ENCODE data around the gene GFOD1.
"Not testable (repeated sequence)": the region's sequence is repeated elsewhere in the genome, so short reads cannot be mapped to it uniquely, and the experiment has no call there.

The GFOD1 gene

DNA sequence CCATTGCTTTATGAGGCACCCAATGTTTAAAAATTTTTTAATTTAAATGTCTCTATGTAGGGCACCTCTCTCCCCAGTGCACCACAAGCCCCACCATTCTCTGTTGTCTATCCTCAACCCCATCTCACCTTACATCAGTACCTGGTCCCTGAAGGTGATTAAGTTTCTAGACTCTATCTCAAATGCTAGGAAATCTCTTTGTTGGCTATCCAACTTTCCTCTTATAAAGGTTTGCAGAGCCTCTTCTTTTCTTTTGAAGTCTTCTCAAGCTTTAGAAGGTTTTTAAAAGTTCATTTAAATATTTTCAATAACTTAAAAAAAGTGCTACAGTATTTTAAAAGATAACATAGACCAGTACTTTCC, 82.5 kb downstream of the GFOD1 start:
- no peak for DNase-seq (ENCODE audit: low spot score)

GRCh38 chr6:13404228-13404891, 83.0 kb downstream of the GFOD1 start:
- DNase-seq (ENCODE audit: low spot score), result no peak

- DNase-seq (ENCODE audit: low spot score), result no peak
These were observed 84.7 kb downstream of the GFOD1 start for GRCh38 chr6:13402711-13403110.

DNA sequence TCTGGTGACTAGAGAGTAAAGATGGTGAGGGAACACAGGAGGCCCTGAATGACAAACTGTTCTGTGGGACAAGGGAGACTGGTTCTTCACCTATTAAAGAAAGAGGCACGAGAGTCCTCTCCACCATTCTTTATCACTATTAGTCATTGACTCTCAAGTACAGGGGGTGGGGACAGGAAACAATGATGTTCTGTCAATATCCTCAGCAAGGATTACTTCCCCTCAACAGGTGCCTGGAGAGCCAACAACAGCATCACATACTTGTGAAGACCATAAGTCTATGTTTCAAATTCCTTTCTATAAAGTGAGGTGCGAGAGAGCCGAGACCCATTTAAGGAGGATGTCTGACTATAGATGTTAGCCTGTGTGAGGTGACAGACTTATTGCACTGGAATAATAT, 86.6 kb downstream of the GFOD1 start:
- no peak for DNase-seq (ENCODE audit: low spot score)

DNA sequence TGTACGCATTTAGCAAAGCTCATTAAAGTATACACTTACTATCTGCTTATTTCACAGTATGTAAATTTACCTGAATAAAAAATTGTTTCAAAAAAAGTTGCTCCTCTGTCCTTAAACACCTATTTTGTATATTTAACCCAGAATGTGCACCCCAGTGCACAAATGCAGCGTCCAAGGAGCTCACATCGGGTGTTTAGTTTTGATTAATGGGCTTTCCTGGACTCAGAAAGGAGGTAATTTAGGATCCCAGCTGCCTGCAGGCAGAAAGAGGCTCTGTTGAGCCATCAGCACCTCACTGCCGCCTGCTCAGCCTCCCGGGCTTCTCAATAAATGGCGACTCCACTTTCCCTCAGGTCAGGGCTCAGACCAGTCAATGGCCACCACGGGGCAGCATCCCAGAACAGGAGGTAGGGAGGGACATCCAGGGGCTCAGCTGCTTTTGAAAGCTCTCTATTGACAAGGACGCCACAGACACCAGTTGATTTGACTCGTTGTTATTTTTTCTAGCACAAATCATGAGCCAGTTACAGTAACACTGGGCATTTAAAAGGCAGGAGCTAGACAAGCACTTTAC, 88.9 kb downstream of the GFOD1 start:
- no peak for DNase-seq (ENCODE audit: low spot score)

- no peak for DNase-seq (ENCODE audit: low spot score)
These were observed 89.4 kb downstream of the GFOD1 start for GRCh38 chr6:13398069-13398381.

DNA sequence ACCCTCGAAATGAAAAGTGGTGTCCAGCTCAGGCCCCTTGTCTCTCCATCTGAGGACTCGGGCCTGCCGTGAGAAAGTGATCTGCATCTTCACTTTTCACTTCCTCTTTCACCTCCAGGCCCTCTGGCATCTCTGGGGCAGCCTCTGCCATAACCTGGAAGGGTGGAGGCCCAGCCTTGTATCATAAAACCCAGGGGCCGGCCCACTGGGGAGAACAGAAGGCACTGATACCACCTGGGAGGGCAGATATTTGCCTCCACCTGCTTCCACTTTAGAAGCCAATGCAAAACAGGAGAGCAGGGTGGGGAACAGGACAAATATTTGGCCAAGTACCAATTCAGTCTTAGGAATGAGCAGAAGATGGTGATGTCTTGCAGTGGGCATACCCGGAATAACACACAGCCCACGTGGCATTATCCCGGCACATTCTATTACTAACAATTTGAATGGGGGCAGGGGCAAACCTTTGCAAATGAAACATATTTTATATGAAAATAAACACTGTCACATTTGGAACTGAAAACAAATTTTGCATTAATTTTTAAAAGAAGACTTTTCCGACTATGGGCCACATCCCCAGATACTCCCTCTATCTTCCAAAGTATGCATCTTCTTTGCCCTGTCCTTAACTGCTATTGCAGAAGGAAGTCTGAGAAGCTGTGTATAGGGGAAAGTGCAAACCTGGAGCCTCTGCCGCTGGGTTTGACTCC, 89.9 kb downstream of the GFOD1 start:
- DNase-seq (ENCODE audit: low spot score), result no peak

- DNase-seq (ENCODE audit: low spot score), result no peak
These were observed 91.1 kb downstream of the GFOD1 start for GRCh38 chr6:13396241-13396792.

DNA sequence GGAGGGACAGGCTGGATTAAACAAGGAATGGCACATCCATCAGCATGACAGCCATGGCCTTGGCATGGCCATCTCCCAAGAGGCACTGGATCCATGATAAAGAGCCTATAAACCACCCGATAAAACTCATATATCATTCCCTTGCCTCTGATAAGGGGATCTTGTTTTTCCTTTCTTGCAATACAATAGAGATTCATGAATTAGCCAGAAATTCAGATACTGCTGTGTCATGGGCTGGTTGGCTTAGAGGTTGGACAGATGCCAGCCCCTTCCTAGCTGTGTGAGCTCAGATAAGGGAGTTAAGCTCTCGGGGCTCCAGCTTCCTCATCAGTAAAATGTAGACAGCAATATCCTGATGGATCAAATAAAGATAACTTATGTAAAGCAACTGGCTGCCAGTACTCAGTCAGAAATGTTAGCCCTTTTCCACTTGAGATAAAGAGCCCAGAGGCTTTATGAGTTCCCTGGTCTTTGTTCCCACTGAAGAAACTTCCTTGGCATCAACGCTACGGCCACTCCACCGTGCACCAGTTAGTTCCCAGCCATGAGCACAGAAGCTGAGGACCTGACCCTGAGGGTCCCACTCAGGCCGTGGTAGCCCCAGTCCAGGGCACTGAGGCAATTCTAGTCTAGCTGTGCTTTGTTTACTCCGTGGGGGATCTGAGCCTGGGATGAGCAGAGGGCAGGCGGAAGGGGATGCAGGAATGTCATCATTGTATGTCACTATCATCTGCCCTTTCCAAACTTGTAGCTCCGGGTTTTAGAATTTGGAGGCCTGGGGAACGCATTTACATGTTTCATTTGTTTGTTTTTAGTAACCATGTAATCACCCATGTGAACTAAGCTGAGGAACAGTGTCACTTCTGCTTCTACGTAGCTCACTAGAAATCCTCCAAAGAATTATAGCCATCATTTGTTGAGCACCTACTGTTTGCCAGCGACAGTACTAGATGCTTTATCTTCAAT, 91.8 kb downstream of the GFOD1 start:
- peak; percentile 85 for DNase-seq (ENCODE audit: low spot score)

GRCh38 chr6:13392462-13392861, 94.9 kb downstream of the GFOD1 start:
- DNase-seq (ENCODE audit: low spot score), result no peak

DNA sequence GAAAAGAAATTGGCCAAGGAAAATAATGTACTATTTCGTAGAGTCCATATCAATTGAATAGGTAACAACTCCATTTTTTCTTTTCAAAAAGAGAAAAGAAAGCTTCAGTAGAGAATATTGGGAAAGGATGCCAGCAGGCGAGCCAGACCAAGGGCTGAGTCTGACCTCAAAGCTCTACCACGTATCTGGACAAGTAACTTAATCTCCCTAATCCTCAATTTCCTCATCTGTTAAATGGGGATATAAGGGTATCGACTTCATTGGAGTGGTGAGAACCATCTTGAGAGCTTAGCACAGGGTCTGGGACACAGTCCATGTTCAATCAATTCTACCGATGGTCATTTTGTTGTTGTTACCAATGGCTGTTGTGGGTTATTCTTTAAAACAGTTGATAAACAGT, 95.9 kb downstream of the GFOD1 start:
- DNase-seq (ENCODE audit: low spot score), result no peak

DNA sequence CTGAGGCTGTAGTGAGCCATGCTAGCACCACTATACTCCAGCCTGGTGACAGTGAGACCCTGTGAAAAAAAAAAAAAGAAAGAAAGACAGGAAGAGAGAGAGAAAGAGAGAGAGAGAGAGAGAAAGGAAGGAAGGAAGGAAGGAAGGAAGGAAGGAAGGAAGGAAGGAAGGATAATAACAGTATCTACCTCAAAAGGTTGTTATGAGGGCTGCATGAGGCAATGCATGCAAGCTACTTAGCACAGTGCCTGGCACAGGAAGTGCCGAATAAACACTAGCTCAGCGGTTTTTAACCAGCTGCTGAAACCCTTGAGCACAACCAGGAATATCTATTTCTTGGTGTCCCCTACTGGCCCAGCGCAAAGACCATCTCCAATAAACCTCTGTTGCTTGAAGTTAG, 96.7 kb downstream of the GFOD1 start:
- DNase-seq (ENCODE audit: low spot score), result no peak

DNA sequence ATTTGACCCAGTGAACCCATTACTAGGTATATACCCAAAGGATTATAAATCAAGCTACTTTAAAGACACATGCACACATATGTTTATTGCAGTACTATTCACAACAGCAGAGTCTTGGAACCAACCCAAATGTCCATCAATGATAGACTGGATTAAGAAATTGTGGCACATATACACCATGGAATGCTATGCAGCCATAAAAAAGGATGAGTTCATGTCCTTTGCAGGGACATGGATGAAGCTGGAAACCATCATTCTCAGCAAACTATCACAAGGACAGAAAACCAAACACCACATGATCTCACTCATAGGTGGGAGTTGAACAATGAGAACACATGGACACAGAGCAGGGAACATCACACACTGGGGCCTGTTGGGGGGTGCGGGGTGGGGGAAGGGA, 98.2 kb downstream of the GFOD1 start:
- not testable (repeated sequence) for DNase-seq (ENCODE audit: low spot score)

DNA sequence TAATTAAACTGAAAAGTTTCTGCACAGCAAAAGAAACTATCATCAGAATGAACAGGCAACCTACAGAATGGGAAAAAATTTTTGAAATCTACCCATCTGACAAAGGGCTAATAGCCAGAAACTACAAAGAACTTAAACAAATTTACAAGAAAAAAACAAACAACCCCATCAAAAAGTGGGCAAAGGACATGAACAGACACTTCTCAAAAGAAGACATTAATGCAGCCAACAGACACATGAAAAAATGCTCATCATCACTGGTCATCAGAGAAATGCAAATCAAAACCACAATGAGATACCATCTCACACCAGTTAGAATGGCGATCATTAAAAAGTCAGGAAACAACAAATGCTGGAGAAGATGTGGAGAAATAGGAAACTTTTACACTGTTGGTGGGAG, 98.6 kb downstream of the GFOD1 start:
- DNase-seq (ENCODE audit: low spot score), result not testable (repeated sequence)

DNA sequence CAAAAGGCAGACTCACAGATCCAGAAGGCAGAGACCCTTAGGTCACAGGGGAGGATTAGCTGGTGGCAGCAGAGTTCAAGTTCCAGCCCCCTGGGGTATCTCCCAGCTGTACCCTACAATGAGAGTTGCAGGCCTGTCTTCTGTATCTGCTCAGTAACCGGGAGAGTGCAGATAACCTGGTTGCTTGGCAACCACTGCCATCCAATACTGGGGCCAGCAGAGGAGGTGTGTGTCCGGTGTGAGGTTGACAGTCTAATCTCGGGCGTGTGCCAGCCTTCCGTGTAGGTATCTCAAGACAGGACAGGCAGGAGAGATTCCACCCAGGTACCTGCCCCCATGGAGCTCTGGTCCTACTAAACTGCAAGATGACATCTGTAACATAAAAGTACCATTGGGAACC, 102.4 kb downstream of the GFOD1 start:
- no peak for DNase-seq (ENCODE audit: low spot score)

GRCh38 chr6:13384506-13384905, 102.9 kb downstream of the GFOD1 start:
- no peak for DNase-seq (ENCODE audit: low spot score)

- DNase-seq (ENCODE audit: low spot score), result no peak
These were observed 103.9 kb downstream of the GFOD1 start for GRCh38 chr6:13383328-13384163.

- no peak for DNase-seq (ENCODE audit: low spot score)
These were observed 106.6 kb downstream of the GFOD1 start for GRCh38 chr6:13380761-13381160.

DNA sequence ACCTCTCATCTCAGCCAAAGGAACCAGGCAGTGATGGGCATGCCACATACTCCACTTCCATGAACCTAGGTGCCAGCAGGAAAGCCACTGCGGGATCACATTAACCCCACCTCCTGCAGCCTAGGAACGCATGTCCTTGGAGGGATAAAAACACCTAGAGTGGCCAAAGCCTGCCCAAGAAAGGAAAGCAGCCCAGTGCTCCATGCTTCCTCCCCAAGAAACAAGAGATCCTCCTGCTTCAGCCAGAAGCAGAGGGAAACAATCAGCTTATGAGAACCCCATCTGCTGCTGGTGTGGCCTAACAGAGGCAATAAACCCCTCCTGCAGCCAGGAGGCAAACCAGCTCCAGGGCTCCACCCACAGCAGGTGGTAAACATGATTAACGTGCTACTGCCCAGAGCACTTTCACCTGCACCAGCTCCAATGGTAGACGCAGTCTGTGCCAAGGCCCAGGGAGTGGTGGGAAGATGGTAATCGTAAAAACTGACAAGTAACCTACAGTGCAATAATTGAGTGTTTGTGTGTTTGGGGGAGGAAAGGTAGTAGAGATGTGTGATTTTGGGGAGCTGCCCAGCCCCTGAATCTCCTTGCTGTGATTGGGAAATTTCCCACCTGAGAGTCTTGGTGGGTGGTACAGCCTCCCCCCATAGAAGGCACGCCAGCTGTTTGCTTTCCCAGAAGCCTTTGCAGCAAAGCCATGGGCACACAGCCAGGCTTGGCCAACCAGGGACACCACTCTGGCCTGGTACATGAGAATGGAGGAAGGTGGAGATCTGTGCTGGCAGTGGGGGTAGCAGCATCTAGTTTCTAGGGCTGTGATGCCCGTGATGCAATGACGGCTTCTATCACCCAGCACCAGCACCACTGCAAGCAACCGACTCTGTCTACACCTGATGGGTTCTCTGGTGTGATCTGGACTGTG, 108.5 kb downstream of the GFOD1 start:
- no peak for DNase-seq (ENCODE audit: low spot score)

DNA sequence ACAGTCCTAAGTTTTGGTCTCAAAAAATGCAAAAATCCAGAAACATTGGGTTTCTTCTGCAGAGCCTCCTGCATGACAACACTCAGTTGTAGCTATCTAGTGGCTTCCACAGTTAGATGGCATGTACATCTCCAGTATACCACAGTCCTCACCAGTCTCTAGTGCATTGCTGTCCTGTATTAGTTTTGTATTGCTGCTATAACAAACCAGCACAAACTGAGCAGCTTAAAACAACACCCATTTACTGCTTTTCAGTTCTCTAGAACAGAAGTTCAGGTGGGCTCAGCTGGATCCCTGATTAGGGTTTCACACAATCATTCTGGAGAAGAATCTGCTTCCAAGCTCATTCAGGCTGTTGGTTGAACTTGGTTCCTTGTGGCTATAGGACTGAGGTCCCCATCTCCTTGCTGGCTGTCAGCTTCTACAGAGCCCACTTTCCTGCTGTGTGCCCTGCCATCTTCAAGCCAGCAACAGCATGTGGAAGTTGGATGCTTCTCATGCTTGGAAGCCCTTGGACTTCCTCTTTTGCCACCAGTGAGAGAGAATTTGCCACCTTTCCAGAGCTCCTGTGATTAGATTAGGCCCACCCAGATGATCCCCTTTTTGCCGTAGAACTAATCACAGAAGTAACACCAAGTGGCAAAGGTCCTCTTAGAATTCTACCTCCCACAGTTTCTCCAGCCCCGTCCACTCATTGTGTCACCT, 110.2 kb downstream of the GFOD1 start:
- no peak for DNase-seq (ENCODE audit: low spot score)

Measured in Ammon's horn (tissue), 1 donor.